GM11168 (cell line): ENCODE data around the gene TMEM115.

ENCODE experiments used
- in situ Hi-C: fragments of 300-500 bp; cut with MboI; formaldehyde crosslinking; loops from one replicate; pipeline ENCODE4 v1.12.0; 2022; ENCODE audit warnings: low sequenced_read_pairs; ENCODE audit not compliant: unreplicated experiment

Gene TMEM115

DNA sequence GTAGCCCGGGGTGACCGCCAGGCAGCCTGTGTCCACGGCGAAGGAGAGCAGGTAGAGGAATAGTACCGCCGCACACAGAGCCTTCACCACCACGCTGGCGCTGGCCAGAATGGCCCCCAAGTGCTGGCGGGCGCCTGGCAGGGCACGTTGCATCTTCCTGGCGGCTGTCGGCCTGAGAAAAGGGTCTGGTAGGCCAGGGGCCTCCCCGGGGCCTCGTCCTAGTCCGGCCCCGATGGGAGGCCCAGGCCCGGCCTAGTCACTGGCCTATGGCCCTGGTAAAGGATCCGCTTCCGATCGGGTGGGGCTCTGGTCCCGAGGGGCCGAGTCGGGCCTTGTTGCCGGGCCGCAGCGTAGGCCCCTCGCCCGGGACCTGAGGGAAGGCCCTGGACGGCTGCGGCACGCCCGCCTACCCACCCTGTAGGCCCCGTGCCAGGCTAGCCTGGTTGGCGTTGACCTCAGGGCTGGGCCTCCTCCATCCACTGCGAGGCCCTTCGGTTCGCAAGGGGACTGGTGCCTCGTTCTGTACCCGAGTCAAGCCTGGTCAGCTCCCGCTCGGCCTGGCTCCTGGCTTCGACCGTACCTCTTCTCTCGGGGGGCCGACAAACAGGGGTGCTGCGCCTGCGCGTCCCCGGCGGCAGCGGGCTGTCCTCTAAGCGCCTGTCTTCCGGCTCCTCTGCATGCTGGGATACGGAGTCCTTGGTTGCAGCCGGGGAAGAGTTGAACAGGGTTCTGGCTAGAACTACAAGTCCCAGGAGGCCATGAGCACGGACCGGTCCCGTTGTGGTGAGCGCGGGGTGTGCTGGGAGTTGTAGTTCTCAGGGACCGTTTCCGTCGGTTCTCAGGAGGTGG lies at the start of gene TMEM115:
TMEM115 (minus strand) TSS at position 611 of the 849 bp plus-strand sequence; CDS start at position 153, 458 bp downstream.
- in situ Hi-C loops: no loop called here

DNA sequence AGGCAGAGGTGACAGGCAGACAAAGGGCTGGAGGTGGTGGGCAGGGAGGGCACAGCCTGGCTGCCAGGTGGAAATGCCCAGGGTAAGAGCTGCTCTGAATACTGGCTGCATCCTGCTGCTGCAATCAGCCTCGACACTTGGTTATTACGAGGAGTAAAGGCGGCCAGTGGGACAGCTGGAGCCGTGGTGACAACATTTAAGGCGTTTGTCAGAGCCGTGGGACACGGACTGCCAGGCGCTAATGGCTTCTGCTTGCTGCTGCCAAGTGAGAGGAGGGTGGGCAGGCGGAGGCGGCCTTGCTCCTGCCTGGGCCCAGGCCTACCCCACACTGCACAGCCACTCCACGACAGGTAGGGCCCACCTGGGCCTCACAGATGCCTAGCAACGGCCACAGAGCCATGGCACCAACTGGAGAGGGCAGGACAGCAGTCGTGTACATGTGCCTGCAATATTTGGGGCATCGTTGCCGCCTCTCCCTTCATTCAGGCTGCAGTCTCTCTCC lies 49.2 kb upstream of the TMEM115 start:
- in situ Hi-C loops: no loop called here

GRCh38 chr3:50406487-50406886 lies 47.2 kb upstream of the TMEM115 start:
- in situ Hi-C loops: no loop called here

- in situ Hi-C loops: no loop called here
Observed at GRCh38 chr3:50405249-50405648, 45.9 kb upstream of the TMEM115 start.

GRCh38 chr3:50401978-50402595 lies 42.8 kb upstream of the TMEM115 start:
- in situ Hi-C loops: no loop called here

DNA sequence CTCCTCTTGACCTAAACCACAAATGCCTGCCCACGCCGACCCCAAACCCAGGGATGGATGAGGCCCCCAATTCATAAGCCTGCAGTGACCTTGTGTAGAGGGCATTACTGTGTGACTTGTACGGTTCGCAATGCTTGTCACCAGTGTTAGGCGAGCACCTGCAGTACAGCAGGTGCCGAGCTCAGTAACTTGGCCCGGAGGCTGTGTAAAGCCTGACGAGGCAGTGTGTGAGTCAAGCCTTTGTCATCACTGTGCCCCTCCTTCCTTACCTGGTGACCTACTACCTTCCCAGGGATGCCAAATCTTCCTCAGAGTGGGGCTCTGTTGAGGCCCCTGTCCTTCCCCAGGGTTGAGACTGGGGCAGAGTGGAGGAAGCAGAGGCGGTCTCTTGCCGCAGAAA lies 37.2 kb upstream of the TMEM115 start:
- in situ Hi-C loops: no loop called here

DNA sequence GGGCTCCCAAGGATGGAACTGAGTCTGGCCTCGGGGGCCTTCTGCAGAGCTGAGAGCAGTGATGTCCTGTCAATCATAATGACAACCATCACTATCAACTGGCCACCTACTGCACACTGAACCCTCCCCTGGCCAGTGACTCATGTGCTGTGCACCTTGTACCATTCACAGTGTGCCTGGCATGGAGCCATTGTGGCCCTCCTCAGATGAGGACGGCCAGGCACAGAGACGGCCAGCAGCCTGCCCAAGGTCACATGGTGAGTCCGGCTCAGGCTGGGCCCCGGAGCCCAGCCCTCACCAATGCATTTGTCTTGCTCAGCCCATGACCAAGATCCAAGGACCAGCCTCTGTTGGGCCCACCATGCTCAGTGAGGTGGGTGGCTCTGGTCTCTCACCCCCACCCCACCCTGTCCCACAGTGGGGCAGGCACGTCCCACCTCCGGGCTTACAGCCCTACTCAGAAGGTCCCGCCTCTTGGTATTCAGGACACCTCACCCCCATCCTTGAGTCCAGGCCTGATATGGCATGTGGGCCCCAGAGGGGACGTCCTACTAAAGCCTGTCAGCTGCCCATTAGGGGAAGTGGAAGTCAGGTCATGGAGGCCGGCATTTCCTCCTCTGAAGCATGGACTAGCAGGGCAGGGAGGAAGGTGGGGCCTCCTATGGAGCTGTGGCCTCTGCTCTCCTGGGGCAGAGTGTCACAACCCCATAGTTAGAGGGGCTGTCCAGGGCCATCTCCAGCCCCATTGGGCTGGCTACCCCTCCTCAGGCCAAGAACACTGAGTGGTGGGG lies 35.9 kb upstream of the TMEM115 start:
- in situ Hi-C loops: no loop called here

GRCh38 chr3:50393061-50393460 lies 33.7 kb upstream of the TMEM115 start:
- in situ Hi-C loops: no loop called here

DNA sequence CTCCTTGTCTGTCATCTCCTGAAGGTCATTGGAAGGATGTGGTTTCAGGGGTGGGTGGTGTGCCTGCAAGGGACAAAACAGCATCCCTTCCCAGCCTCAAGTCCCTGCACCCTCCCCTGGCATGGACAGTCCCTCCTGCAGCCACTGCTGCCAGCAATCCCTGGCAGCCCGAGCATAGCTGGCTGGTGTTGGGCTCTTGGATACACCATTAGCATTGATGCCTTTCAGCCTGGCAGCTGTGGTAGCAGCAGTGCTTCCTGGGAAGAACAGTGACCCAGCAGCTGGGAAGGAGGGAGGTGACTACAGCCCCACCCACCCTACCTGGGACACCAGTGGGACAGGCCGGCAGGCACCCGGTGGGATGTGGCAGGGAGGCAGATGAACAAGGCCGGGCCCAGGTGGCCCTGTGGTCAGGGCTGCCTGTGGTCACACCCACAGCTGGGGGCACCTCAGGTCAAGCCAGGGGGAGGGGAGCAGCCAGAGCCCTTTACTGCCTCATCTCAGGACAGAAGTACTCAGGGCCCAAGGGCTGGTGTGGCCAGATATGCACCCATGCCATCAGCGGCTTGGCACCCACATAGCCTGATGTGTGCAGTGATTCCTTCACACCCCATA lies 32.9 kb upstream of the TMEM115 start:
- in situ Hi-C loops: no loop called here

- in situ Hi-C loops: no loop called here
Observed at GRCh38 chr3:50390508-50391224, 31.3 kb upstream of the TMEM115 start.

DNA sequence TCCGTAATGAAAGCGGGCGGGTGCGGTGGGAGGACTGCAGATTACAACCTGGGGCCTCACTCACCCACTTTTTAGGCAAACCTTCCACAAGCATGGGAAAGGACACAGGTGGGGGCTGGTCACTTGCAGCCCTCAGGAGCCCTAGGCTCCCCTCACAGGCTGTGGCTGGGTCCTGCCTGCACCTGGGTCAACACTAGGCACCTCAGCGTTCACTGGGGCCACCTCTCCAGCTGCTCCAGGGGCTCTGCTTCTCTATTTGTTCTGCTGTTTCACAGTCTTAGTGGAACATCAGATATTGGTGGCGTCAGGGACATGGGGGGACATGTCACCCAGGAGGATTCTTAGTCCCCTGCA lies 30.1 kb upstream of the TMEM115 start:
- in situ Hi-C loops: no loop called here

- in situ Hi-C loops: no loop called here
Observed at GRCh38 chr3:50388720-50389413, 29.5 kb upstream of the TMEM115 start.

GRCh38 chr3:50388016-50388719 lies 28.8 kb upstream of the TMEM115 start:
- in situ Hi-C loops: no loop called here

GRCh38 chr3:50385754-50386153 lies 26.4 kb upstream of the TMEM115 start:
- in situ Hi-C loops: no loop called here

GRCh38 chr3:50383750-50384149 lies 24.4 kb upstream of the TMEM115 start:
- in situ Hi-C loops: no loop called here

GRCh38 chr3:50382722-50383121 lies 23.4 kb upstream of the TMEM115 start:
- in situ Hi-C loops: no loop called here

- in situ Hi-C loops: no loop called here
Observed at GRCh38 chr3:50381383-50381782, 22.1 kb upstream of the TMEM115 start.

DNA sequence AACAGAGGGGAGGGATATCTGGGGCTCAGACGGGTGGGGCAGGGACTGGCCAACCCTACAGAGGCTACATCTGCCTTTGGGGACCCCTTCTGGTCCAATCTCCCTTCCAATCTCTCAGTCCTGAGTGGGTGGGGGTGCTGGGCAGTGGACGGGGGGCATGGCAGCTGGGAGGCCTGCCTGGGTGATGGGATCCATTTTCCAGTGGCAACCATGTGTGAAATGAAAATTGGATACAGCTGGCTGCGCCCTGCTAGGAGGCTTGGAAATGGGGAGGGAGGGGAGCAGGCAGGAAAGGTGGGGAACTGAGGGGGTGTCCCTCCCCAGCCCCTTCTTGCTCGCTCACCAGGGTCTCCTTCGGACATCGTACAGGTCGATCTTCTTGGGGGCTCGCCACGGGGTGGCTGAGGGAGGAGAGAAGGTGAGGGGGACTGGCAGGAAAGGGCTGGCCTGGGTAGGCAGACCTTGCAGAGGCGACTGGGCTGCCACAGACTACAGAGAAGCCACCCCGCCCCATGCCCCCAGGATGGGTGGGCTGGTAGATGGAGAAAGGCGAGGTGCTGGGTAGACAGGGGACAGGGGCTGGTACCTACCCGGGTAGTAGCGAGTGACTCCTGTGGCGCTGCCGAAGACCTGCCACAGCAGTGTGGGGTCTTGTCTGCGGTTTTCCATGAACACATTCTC lies 21.2 kb upstream of the TMEM115 start:
- in situ Hi-C loops: no loop called here
